ENCODE results near the gene PGLYRP1.

- TF ChIP-seq CTCF (IDR thresholded peaks at IDR 0.05; ENCODE audit: low read depth, low read length, poor library complexity, severe bottlenecking) = no peak
- no peak for TF ChIP-seq EZH2phosphoT487 (IDR thresholded peaks at IDR 0.05; ENCODE audit: borderline replicate concordance, low read length)
These were observed 3.0 kb upstream of the PGLYRP1 start for GRCh38 chr19:46025835-46026234.

Data from DOHH2 (cell line).